GM12872 (cell line): Measurements from ENCODE around the gene CSDE1.

ENCODE experiments used
- CTCF ChIP-seq: IDR thresholded peaks from 3 replicates; pipeline ENCODE4 v1.5.1; 2011; ENCODE audit warnings: low read depth, mild to moderate bottlenecking, low read length, moderate library complexity; ENCODE audit not compliant: insufficient read depth

CSDE1 gene

GRCh38 chr1:114770989-114771388 is 13.2 kb upstream of the CSDE1 start:
- TF ChIP-seq CTCF, result no peak

- TF ChIP-seq CTCF, result 0 out of 3 replicates have a peak, but pooled peaks have one; percentile 19
Measured at GRCh38 chr1:114764689-114765088, 6.9 kb upstream of the CSDE1 start.

GRCh38 chr1:114758256-114758832 is 560 bp upstream of the CSDE1 start:
- TF ChIP-seq CTCF, result no peak

- TF ChIP-seq CTCF, result no peak
Measured at GRCh38 chr1:114756949-114757454, 782 bp downstream of the CSDE1 start.

GRCh38 chr1:114756009-114756892 is 1.5 kb downstream of the CSDE1 start:
- no peak for TF ChIP-seq CTCF

- no peak for TF ChIP-seq CTCF
Measured at GRCh38 chr1:114755006-114755931, 2.5 kb downstream of the CSDE1 start.

- TF ChIP-seq CTCF, result no peak
Measured at GRCh38 chr1:114753143-114753542, 4.6 kb downstream of the CSDE1 start.
